Large intestine (tissue), 3 donors: ENCODE results near the gene S100A2. TPM values are rescaled to one million over a fixed set of nuclear protein-coding genes. Genes with fewer than 3 reads are reported as not detected.

Experiments
- DNase-seq, 2 donors: peaks; one replicate each; pipeline versions ENCODE4 v3.0.0 to v3.0.0-alpha.2; 2013
- H3K27ac ChIP-seq: one replicate; pipeline ENCODE4 v1.5.1; 2013; ENCODE audit warnings: low read length
- H3K27me3 ChIP-seq: 2 replicates; pipeline ENCODE4 v1.6.1; 2013; ENCODE audit warnings: low read length; ENCODE audit not compliant: control insufficient read depth, insufficient read depth
- H3K36me3 ChIP-seq: 2 replicates; pipeline ENCODE4 v1.6.1; 2013; ENCODE audit warnings: low read length; ENCODE audit not compliant: control insufficient read depth, insufficient read depth
- H3K4me1 ChIP-seq: one replicate; pipeline ENCODE4 v1.6.1; 2013; ENCODE audit warnings: low read length; ENCODE audit not compliant: control insufficient read depth, insufficient read depth
- H3K4me3 ChIP-seq: one replicate; pipeline ENCODE4 v1.5.1; 2013; ENCODE audit warnings: low read length
- H3K9me3 ChIP-seq: one replicate; pipeline ENCODE4 v1.6.1; 2013; ENCODE audit warnings: mild to moderate bottlenecking, low read depth, low read length, moderate library complexity; ENCODE audit not compliant: control insufficient read depth
- WGBS: methylation state at CpG from one replicate; pipeline ENCODE4 v1.1.5; 2013; ENCODE audit warnings: low lambda C conversion rate; ENCODE audit not compliant: insufficient coverage; 5-methylcytosine and 5-hydroxymethylcytosine counted together
- polyA plus RNA-seq: library from polyadenylated mRNA; unstranded; fragments of 120-200 nt; gene quantifications from one replicate; pipeline ENCODE4 v1.2.1, GENCODE V29; 2013

Gene S100A2
- polyA plus RNA-seq, 1 donor: 0.67 TPM

GRCh38 chr1:153538315-153538821, 27.3 kb downstream of the S100A2 start:
- peak; percentile 36 to 79 for DNase-seq
- H3K36me3 ChIP-seq: peaks cover 3% of the 10 kb centered on the region
- H3K27me3 ChIP-seq: no peaks in the 10 kb centered on the region
- H3K9me3 ChIP-seq: no peaks in the 10 kb centered on the region
- H3K27ac ChIP-seq: peak overlapping the region; percentile 26
- H3K4me1 ChIP-seq: peaks cover 36% of the 10 kb centered on the region
- no CpG with 5 or more reads among the region's 6 CpGs for WGBS
- no peak overlapping the region for H3K4me3 ChIP-seq

- Histone ChIP-seq H3K4me3 (no peak overlapping the region), H3K9me3 (no peaks in the 10 kb centered on the region), H3K27me3 (no peaks in the 10 kb centered on the region), H3K27ac (no peak overlapping the region), H3K4me1 (peaks cover 45% of the 10 kb centered on the region), H3K36me3 (peaks cover 3% of the 10 kb centered on the region)
- WGBS: no CpG with 5 or more reads among the region's 6 CpGs
- no peak for DNase-seq
Measured at GRCh38 chr1:153537376-153537730, 28.3 kb downstream of the S100A2 start.

- Histone ChIP-seq H3K27ac (peak overlapping the region; percentile 82), H3K4me1 (peaks cover 49% of the 10 kb centered on the region), H3K36me3 (peaks cover 3% of the 10 kb centered on the region), H3K4me3 (peak overlapping the region; percentile 60), H3K27me3 (no peaks in the 10 kb centered on the region), H3K9me3 (no peaks in the 10 kb centered on the region)
- no CpG with 5 or more reads among the region's 9 CpGs for WGBS
- peak in 1 of 2 donors; percentile 62 for DNase-seq
Measured at GRCh38 chr1:153536671-153537375, 28.8 kb downstream of the S100A2 start.

- peaks cover 3% of the 10 kb centered on the region for H3K36me3 ChIP-seq
- H3K4me3 ChIP-seq: peak overlapping the region; percentile 60
- H3K27ac ChIP-seq: peak overlapping the region; percentile 82
- peak; percentile 72 to 87 for DNase-seq
- H3K9me3 ChIP-seq: no peaks in the 10 kb centered on the region
- H3K27me3 ChIP-seq: no peaks in the 10 kb centered on the region
- WGBS: no CpG with 5 or more reads among the region's 38 CpGs
- H3K4me1 ChIP-seq: peaks cover 52% of the 10 kb centered on the region
Measured at GRCh38 chr1:153536012-153536670, 29.5 kb downstream of the S100A2 start.

GRCh38 chr1:153535242-153536011, 30.2 kb downstream of the S100A2 start, which contains the start of gene S100A6:
S100A6 (minus strand) TSS chr1:153535991; CDS start chr1:153535339, 652 bp downstream.
- Histone ChIP-seq H3K27ac (peak within 1 kb of the TSS; percentile 82), H3K27me3 (no peaks in the 10 kb centered on the region), H3K36me3 (peaks cover 3% of the 10 kb centered on the region), H3K9me3 (no peaks in the 10 kb centered on the region), H3K4me1 (peaks cover 52% of the 10 kb centered on the region), H3K4me3 (peak within 1 kb of the TSS; percentile 60)
- WGBS: no CpG with 5 or more reads among the region's 18 CpGs
- peak in 1 of 2 donors; percentile 77 for DNase-seq

GRCh38 chr1:153534925-153535241, 30.8 kb downstream of the S100A2 start:
- WGBS: no CpG with 5 or more reads among the region's 3 CpGs
- peak overlapping the region; percentile 82 for H3K27ac ChIP-seq

GRCh38 chr1:153534226-153534924, 31.3 kb downstream of the S100A2 start:
- Histone ChIP-seq H3K36me3 (peaks cover 3% of the 10 kb centered on the region), H3K27ac (peak overlapping the region; percentile 97), H3K4me3 (no peak overlapping the region), H3K9me3 (no peaks in the 10 kb centered on the region), H3K27me3 (no peaks in the 10 kb centered on the region), H3K4me1 (peaks cover 52% of the 10 kb centered on the region)
- WGBS: no CpG with 5 or more reads among the region's 7 CpGs
- DNase-seq: no peak

More at GRCh38 chr1:153534925-153535241, 30.8 kb downstream of the S100A2 start:
- H3K36me3 ChIP-seq: peaks cover 3% of the 10 kb centered on the region
- no peaks in the 10 kb centered on the region for H3K9me3 ChIP-seq
- no peaks in the 10 kb centered on the region for H3K27me3 ChIP-seq
- peak overlapping the region; percentile 60 for H3K4me3 ChIP-seq
- peaks cover 52% of the 10 kb centered on the region for H3K4me1 ChIP-seq
- no peak for DNase-seq

GRCh38 chr1:153533689-153534201, 31.9 kb downstream of the S100A2 start:
- peak in 1 of 2 donors; percentile 65 for DNase-seq
- no peaks in the 10 kb centered on the region for H3K27me3 ChIP-seq
- no peaks in the 10 kb centered on the region for H3K9me3 ChIP-seq
- peaks cover 3% of the 10 kb centered on the region for H3K36me3 ChIP-seq
- peaks cover 52% of the 10 kb centered on the region for H3K4me1 ChIP-seq
- peak overlapping the region; percentile 35 for H3K4me3 ChIP-seq
- peak overlapping the region; percentile 97 for H3K27ac ChIP-seq
- WGBS: no CpG with 5 or more reads among the region's 13 CpGs

GRCh38 chr1:153532769-153533599, 32.7 kb downstream of the S100A2 start:
- H3K9me3 ChIP-seq: no peaks in the 10 kb centered on the region
- peaks cover 3% of the 10 kb centered on the region for H3K36me3 ChIP-seq
- WGBS: no CpG with 5 or more reads among the region's 34 CpGs
- H3K4me3 ChIP-seq: peak overlapping the region; percentile 35
- H3K27ac ChIP-seq: peak overlapping the region; percentile 97
- DNase-seq: peak; percentile 90 to 94
- peaks cover 46% of the 10 kb centered on the region for H3K4me1 ChIP-seq
- H3K27me3 ChIP-seq: no peaks in the 10 kb centered on the region
